Measurements from ENCODE around the gene PZP.

PZP gene

GRCh38 chr12:9123781-9124382 is 84.3 kb downstream of the PZP start:
- DNase-seq (ENCODE audit: low read depth), result no peak

- DNase-seq (ENCODE audit: low read depth), result no peak
These were observed 86.0 kb downstream of the PZP start for GRCh38 chr12:9122091-9122609.

- DNase-seq (ENCODE audit: low read depth), result no peak
These were observed 87.6 kb downstream of the PZP start for GRCh38 chr12:9120487-9121184.

GRCh38 chr12:9118158-9118557 is 90.0 kb downstream of the PZP start:
- no peak for DNase-seq (ENCODE audit: low read depth)

- DNase-seq (ENCODE audit: low read depth), result no peak
These were observed 92.2 kb downstream of the PZP start, which contains the start of gene A2M for GRCh38 chr12:9115731-9116559. A2M (minus strand) TSS chr12:9115919; CDS start chr12:9115849, 70 bp downstream.

- DNase-seq (ENCODE audit: low read depth), result no peak
These were observed 93.2 kb downstream of the PZP start for GRCh38 chr12:9114946-9115345.

GRCh38 chr12:9113987-9114309 is 94.2 kb downstream of the PZP start:
- DNase-seq (ENCODE audit: low read depth), result no peak

GRCh38 chr12:9113296-9113986 is 94.8 kb downstream of the PZP start:
- DNase-seq (ENCODE audit: low read depth), result no peak

GRCh38 chr12:9112076-9112853 is 95.9 kb downstream of the PZP start:
- DNase-seq (ENCODE audit: low read depth), result no peak

- DNase-seq (ENCODE audit: low read depth), result no peak
These were observed 96.7 kb downstream of the PZP start for GRCh38 chr12:9111525-9111924.

GRCh38 chr12:9109737-9110491 is 98.3 kb downstream of the PZP start:
- no peak for DNase-seq (ENCODE audit: low read depth)

- DNase-seq (ENCODE audit: low read depth), result no peak
These were observed 99.0 kb downstream of the PZP start for GRCh38 chr12:9109213-9109522.

- no peak for DNase-seq (ENCODE audit: low read depth)
These were observed 99.5 kb downstream of the PZP start for GRCh38 chr12:9108504-9109212.

- no peak for DNase-seq (ENCODE audit: low read depth)
These were observed 100.7 kb downstream of the PZP start for GRCh38 chr12:9107542-9107873.

- DNase-seq (ENCODE audit: low read depth), result no peak
These were observed 101.3 kb downstream of the PZP start for GRCh38 chr12:9106610-9107541.

GRCh38 chr12:9106067-9106466 is 102.1 kb downstream of the PZP start:
- no peak for DNase-seq (ENCODE audit: low read depth)

GRCh38 chr12:9104767-9105423 is 103.3 kb downstream of the PZP start:
- no peak for DNase-seq (ENCODE audit: low read depth)

- no peak for DNase-seq (ENCODE audit: low read depth)
These were observed 104.1 kb downstream of the PZP start for GRCh38 chr12:9104087-9104486.

Data from HS-27A (cell line).